GM12872 (cell line): Measurements from ENCODE around the gene UCHL1.

Experiments used
- CTCF ChIP-seq: IDR thresholded peaks from 3 replicates; pipeline ENCODE4 v1.5.1; 2011; ENCODE audit warnings: low read depth, mild to moderate bottlenecking, low read length, moderate library complexity; ENCODE audit not compliant: insufficient read depth

The UCHL1 gene

GRCh38 chr4:41282366-41282765, 25.6 kb downstream of the UCHL1 start:
- TF ChIP-seq CTCF = no peak

GRCh38 chr4:41285202-41285863, 28.6 kb downstream of the UCHL1 start:
- TF ChIP-seq CTCF = no peak

- TF ChIP-seq CTCF = no peak
These were observed 29.1 kb downstream of the UCHL1 start for GRCh38 chr4:41285864-41286235.

- TF ChIP-seq CTCF = no peak
These were observed 30.3 kb downstream of the UCHL1 start for GRCh38 chr4:41287005-41287404.

- TF ChIP-seq CTCF = no peak
These were observed 31.1 kb downstream of the UCHL1 start for GRCh38 chr4:41287852-41288251.

- TF ChIP-seq CTCF = no peak
These were observed 31.5 kb downstream of the UCHL1 start for GRCh38 chr4:41288254-41288653.

GRCh38 chr4:41290479-41290878, 33.8 kb downstream of the UCHL1 start:
- no peak for TF ChIP-seq CTCF
